PC-3 (cell line): ENCODE results near the gene TANGO6.
"Not testable (repeated sequence)": the region's sequence is repeated elsewhere in the genome, so short reads cannot be mapped to it uniquely, and the experiment has no call there.

Source experiments
- EZH2 ChIP-seq: fragments of 300-600 bp; sonication (generic); IDR thresholded peaks from one replicate; pipeline ENCODE4 v1.6.1; 2017; ENCODE audit warnings: antibody characterized with exemption, mild to moderate bottlenecking, low read length; ENCODE audit not compliant: unreplicated experiment
- TF ChIP-seq, protein P1 (sequence below): fragments of 300-600 bp; sonication (generic); conservative IDR thresholded peaks from 2 replicates; pipeline ENCODE4 v1.5.1; 2017; ENCODE audit warnings: antibody characterized with exemption, low read depth, mild to moderate bottlenecking, low read length

- TF ChIP-seq, protein P1, sequence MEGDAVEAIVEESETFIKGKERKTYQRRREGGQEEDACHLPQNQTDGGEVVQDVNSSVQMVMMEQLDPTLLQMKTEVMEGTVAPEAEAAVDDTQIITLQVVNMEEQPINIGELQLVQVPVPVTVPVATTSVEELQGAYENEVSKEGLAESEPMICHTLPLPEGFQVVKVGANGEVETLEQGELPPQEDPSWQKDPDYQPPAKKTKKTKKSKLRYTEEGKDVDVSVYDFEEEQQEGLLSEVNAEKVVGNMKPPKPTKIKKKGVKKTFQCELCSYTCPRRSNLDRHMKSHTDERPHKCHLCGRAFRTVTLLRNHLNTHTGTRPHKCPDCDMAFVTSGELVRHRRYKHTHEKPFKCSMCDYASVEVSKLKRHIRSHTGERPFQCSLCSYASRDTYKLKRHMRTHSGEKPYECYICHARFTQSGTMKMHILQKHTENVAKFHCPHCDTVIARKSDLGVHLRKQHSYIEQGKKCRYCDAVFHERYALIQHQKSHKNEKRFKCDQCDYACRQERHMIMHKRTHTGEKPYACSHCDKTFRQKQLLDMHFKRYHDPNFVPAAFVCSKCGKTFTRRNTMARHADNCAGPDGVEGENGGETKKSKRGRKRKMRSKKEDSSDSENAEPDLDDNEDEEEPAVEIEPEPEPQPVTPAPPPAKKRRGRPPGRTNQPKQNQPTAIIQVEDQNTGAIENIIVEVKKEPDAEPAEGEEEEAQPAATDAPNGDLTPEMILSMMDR: not testable (repeated sequence)
- not testable (repeated sequence) for TF ChIP-seq EZH2
Measured at GRCh38 chr16:68842964-68843481, 308 bp upstream of the TANGO6 start.
